Spleen (tissue), 11 donors: ENCODE results near the gene SLC26A3. TPM values are rescaled to one million over a fixed set of nuclear protein-coding genes. Genes with fewer than 3 reads are reported as not detected.

Experiments used
- DNase-seq: peaks from one replicate; pipeline ENCODE4 v3.0.0-alpha.2; 2020
- H3K27ac ChIP-seq, 8 donors: fragments of 200-600 bp; sonication (generic) in 7 of 8; 1 replicate in 4 of 8; 2 replicates in 4 of 8; pipeline versions ENCODE4 v1.5.0 to v1.8.0; 2016 to 2021; ENCODE audit warnings: inconsistent platforms in 4 of 8, mild to moderate bottlenecking in 4 of 8, moderate library complexity in 1 of 8
- H3K27me3 ChIP-seq, 7 donors: fragments of 200-600 bp; sonication (generic) in 6 of 7; replicated peaks in 1 of 7; 1 replicate in 4 of 7; 2 replicates in 3 of 7; pipeline versions ENCODE4 v1.5.0 to v1.8.0; 2016 to 2021; ENCODE audit warnings: inconsistent platforms in 3 of 7, mild to moderate bottlenecking in 1 of 7
- H3K36me3 ChIP-seq, 6 donors: fragments of 200-600 bp; sonication (generic) in 5 of 6; 1 replicate in 4 of 6; 2 replicates in 2 of 6; pipeline versions ENCODE4 v1.5.0 to v1.8.0; 2016 to 2021; ENCODE audit warnings: inconsistent platforms in 2 of 6
- H3K4me1 ChIP-seq, 6 donors: fragments of 200-600 bp; sonication (generic) in 5 of 6; 1 replicate in 3 of 6; 2 replicates in 3 of 6; pipeline versions ENCODE4 v1.5.0 to v1.8.0; 2016 to 2021; ENCODE audit warnings: inconsistent platforms in 3 of 6
- H3K4me3 ChIP-seq, 8 donors: fragments of 200-600 bp; sonication (generic) in 7 of 8; 1 replicate in 4 of 8; 2 replicates in 4 of 8; pipeline versions ENCODE4 v1.5.0 to v1.8.0; 2016 to 2021; ENCODE audit warnings: inconsistent platforms in 4 of 8, mild to moderate bottlenecking in 4 of 8, moderate library complexity in 2 of 8
- H3K9me3 ChIP-seq, 8 donors: fragments of 200-600 bp; sonication (generic) in 7 of 8; 1 replicate in 4 of 8; 2 replicates in 4 of 8; pipeline versions ENCODE4 v1.5.0 to v1.8.0; 2016 to 2021; ENCODE audit warnings: inconsistent platforms in 4 of 8
- CTCF ChIP-seq, 11 experiments: fragments of 200-600 bp in 7 of 11; fragments of 450-650 bp in 4 of 11; sonication (generic) in 4 of 11; IDR thresholded peaks in 8 of 11; conservative IDR thresholded peaks in 3 of 11; 1 replicate in 7 of 11; 2 replicates in 4 of 11; pipeline versions ENCODE4 v1.4.0 to v1.8.0; 2016 to 2021; ENCODE audit warnings: antibody characterized with exemption in 11 of 11, inconsistent platforms in 4 of 11, mild to moderate bottlenecking in 1 of 11
- POLR2A ChIP-seq, 3 donors: fragments of 450-650 bp; IDR thresholded peaks; one replicate each; pipeline ENCODE4 v1.5.1; 2017; ENCODE audit warnings: antibody characterized with exemption in 3 of 3, mild to moderate bottlenecking in 1 of 3
- POLR2AphosphoS5 ChIP-seq, 3 donors: sonication (generic); formaldehyde crosslinking; IDR thresholded peaks; one replicate each; pipeline ENCODE4 v1.5.1; 2017; ENCODE audit warnings: antibody characterized with exemption in 3 of 3
- WGBS, 5 donors: extraction: QIAGEN DNeasy Blood & Tissue Kit in 3 of 5; methylation state at CpG; one replicate each; pipeline versions ENCODE4 v1.1.5 to v1.1.7; 2013 to 2018; 5-methylcytosine and 5-hydroxymethylcytosine counted together
- intact Hi-C: fragments of 100-400 bp; cut with DNase I; formaldehyde crosslinking; loops from one replicate; pipeline ENCODE4 v1.15.0; 2023; ENCODE audit warnings: low total_unique reads
- polyA plus RNA-seq, 3 donors: library from polyadenylated mRNA; stranded (reverse); fragments of 200-250 nt; gene quantifications; one replicate each; pipeline ENCODE4 v1.2.1, GENCODE V29; 2013
- total RNA-seq, 7 donors: library from RNA; depleted of rRNA in 3 of 7; stranded (reverse); fragments of >200 nt in 3 of 7; fragmentation: NEBNext Ultra II Directional in 4 of 7; extraction: Animal tissue kit (Norgen Biotek cat#: 25700) in 4 of 7; gene quantifications; one replicate each; pipeline versions ENCODE4 v1.1.0 to v1.2.1, GENCODE V29; 2016 to 2021
- donor health status: healthy with polysubstance abuse.
- donor health status: DM: no; HTN: no; CAD: no; lungs with moderate emphysema.
- donor health status: DM: no; HTN: no; CAD: no.
- donor health status: Bipolar disorder and iron deficiency.
- donor health status: healthy.
- donor health status: DM: no; HTN: no; CAD: no.
- donor health status: DM: yes; HTN: yes; CAD: no.

SLC26A3 gene
- total and polyA plus RNA-seq, 10 donors, result 0.13 to 0.37 TPM; not detected in 8

GRCh38 chr7:107785926-107786325, 17.1 kb downstream of the SLC26A3 start:
- H3K36me3 ChIP-seq, result no peaks in the 10 kb centered on the region
- H3K4me3 ChIP-seq, result no peak overlapping the region
- H3K4me1 ChIP-seq, result no peaks in the 10 kb centered on the region
- no peak for TF ChIP-seq POLR2A (IDR thresholded peaks at IDR 0.05)
- no peak for TF ChIP-seq POLR2AphosphoS5 (IDR thresholded peaks at IDR 0.05)
- TF ChIP-seq CTCF (IDR thresholded peaks at IDR 0.05 in 8 of 11, conservative IDR thresholded peaks at IDR 0.05 in 3 of 11), result no peak
- DNase-seq, result no peak
- no peak overlapping the region for H3K27ac ChIP-seq
- 35 to 79% (median 54%) methylated on average over 2 of the region's 2 CpGs for WGBS, 5 donors
- H3K27me3 ChIP-seq, result peaks cover 0 to 7% (median 0%) of the 10 kb centered on the region in 7 donors
- intact Hi-C loops, result no loop called here
- no peaks in the 10 kb centered on the region for H3K9me3 ChIP-seq

GRCh38 chr7:107785170-107785569, 17.9 kb downstream of the SLC26A3 start:
- no peaks in the 10 kb centered on the region for H3K4me1 ChIP-seq
- intact Hi-C loops, result no loop called here
- H3K36me3 ChIP-seq, result no peaks in the 10 kb centered on the region
- DNase-seq, result no peak
- WGBS, 5 donors, result 87 to 96% (median 94%) methylated on average over 2 of the region's 2 CpGs
- peaks cover 0 to 7% (median 0%) of the 10 kb centered on the region in 7 donors for H3K27me3 ChIP-seq
- no peak overlapping the region for H3K4me3 ChIP-seq
- no peak for TF ChIP-seq CTCF (IDR thresholded peaks at IDR 0.05 in 8 of 11, conservative IDR thresholded peaks at IDR 0.05 in 3 of 11)
- TF ChIP-seq POLR2A (IDR thresholded peaks at IDR 0.05), result no peak
- TF ChIP-seq POLR2AphosphoS5 (IDR thresholded peaks at IDR 0.05), result no peak
- H3K27ac ChIP-seq, result no peak overlapping the region
- H3K9me3 ChIP-seq, result no peaks in the 10 kb centered on the region

GRCh38 chr7:107783648-107784047, 19.4 kb downstream of the SLC26A3 start:
- intact Hi-C loops, result no loop called here
- Histone ChIP-seq H3K9me3 (no peaks in the 10 kb centered on the region), H3K4me1 (no peaks in the 10 kb centered on the region), H3K4me3 (no peak overlapping the region), H3K27ac (no peak overlapping the region), H3K27me3 (peaks cover 0 to 7% (median 0%) of the 10 kb centered on the region in 7 donors), H3K36me3 (no peaks in the 10 kb centered on the region)
- TF ChIP-seq CTCF (IDR thresholded peaks at IDR 0.05 in 8 of 11, conservative IDR thresholded peaks at IDR 0.05 in 3 of 11), result no peak
- no peak for TF ChIP-seq POLR2A (IDR thresholded peaks at IDR 0.05)
- TF ChIP-seq POLR2AphosphoS5 (IDR thresholded peaks at IDR 0.05), result no peak
- no peak for DNase-seq
- 88 to 97% (median 91%) methylated on average over 1 of the region's 1 CpG for WGBS, 5 donors

GRCh38 chr7:107782374-107782773, 20.6 kb downstream of the SLC26A3 start:
- TF ChIP-seq POLR2A (IDR thresholded peaks at IDR 0.05), result no peak
- no peak for TF ChIP-seq POLR2AphosphoS5 (IDR thresholded peaks at IDR 0.05)
- Histone ChIP-seq H3K4me3 (no peak overlapping the region), H3K4me1 (no peaks in the 10 kb centered on the region), H3K27me3 (peaks cover 0 to 7% (median 0%) of the 10 kb centered on the region in 7 donors), H3K36me3 (no peaks in the 10 kb centered on the region), H3K27ac (no peak overlapping the region), H3K9me3 (no peaks in the 10 kb centered on the region)
- intact Hi-C loops, result no loop called here
- DNase-seq, result no peak
- 73 to 87% (median 78%) methylated on average over 3 of the region's 3 CpGs for WGBS, 5 donors

- no peaks in the 10 kb centered on the region for H3K36me3 ChIP-seq
- TF ChIP-seq CTCF (IDR thresholded peaks at IDR 0.05 in 8 of 11, conservative IDR thresholded peaks at IDR 0.05 in 3 of 11), result no peak
- TF ChIP-seq POLR2A (IDR thresholded peaks at IDR 0.05), result no peak
- no peak for TF ChIP-seq POLR2AphosphoS5 (IDR thresholded peaks at IDR 0.05)
- no peaks in the 10 kb centered on the region for H3K9me3 ChIP-seq
- intact Hi-C loops, result no loop called here
- H3K4me1 ChIP-seq, result no peaks in the 10 kb centered on the region
- H3K4me3 ChIP-seq, result no peak overlapping the region
- DNase-seq, result no peak
- WGBS, 5 donors, result 50 to 82% (median 70%) methylated on average over 6 of the region's 6 CpGs
- no peak overlapping the region for H3K27ac ChIP-seq
- H3K27me3 ChIP-seq, result no peaks in the 10 kb centered on the region
Measured at GRCh38 chr7:107779647-107780099, 23.4 kb downstream of the SLC26A3 start.
